ENCODE data around the gene CST7. TPM values are rescaled to one million over a fixed set of nuclear protein-coding genes. Genes with fewer than 3 reads are reported as not detected.
"Not testable (repeated sequence)": the region's sequence is repeated elsewhere in the genome, so short reads cannot be mapped to it uniquely, and the experiment has no call there.

Gene CST7
- total RNA-seq, 1 experiment from 2014 or later: not detected

GRCh38 chr20:24998121-24998520 lies 49.1 kb downstream of the CST7 start:
- Mint-ChIP-seq H3K27ac (ENCODE audit: unreplicated experiment) (no peak overlapping the region), H3K9me3 (ENCODE audit: low read depth, unreplicated experiment) (no peaks in the 10 kb centered on the region), H3K27me3 (ENCODE audit: unreplicated experiment) (no peaks in the 10 kb centered on the region), H3K36me3 (ENCODE audit: insufficient read depth, unreplicated experiment) (peaks cover 9% of the 10 kb centered on the region), H3K4me1 (ENCODE audit: low read depth, unreplicated experiment) (peaks cover 17% of the 10 kb centered on the region), H3K4me3 (ENCODE audit: low read depth, unreplicated experiment) (no peak overlapping the region)
- TF ChIP-seq CTCF (IDR thresholded peaks at IDR 0.05; ENCODE audit: unreplicated experiment): no peak
- CTCF ChIA-PET: no interaction called here
- DNase-seq: no peak
- intact Hi-C loops (cut with micrococcal nuclease; ENCODE audit: unreplicated experiment): loop anchor here (5.0 kb wide), 1 partner anchor 399 kb away; no protein-coding TSS in a partner anchor
- BruUV-seq (replicated peaks): no TSS peak

GRCh38 chr20:24998631-24999445 lies 49.8 kb downstream of the CST7 start:
- H3K27ac Mint-ChIP-seq (ENCODE audit: unreplicated experiment): no peak overlapping the region
- intact Hi-C loops (cut with micrococcal nuclease; ENCODE audit: unreplicated experiment): loop anchor here (5.0 kb wide), 1 partner anchor 398 kb away; no protein-coding TSS in a partner anchor

GRCh38 chr20:24999568-24999967 lies 50.5 kb downstream of the CST7 start:
- Mint-ChIP-seq H3K4me1 (ENCODE audit: low read depth, unreplicated experiment) (peaks cover 9% of the 10 kb centered on the region), H3K27me3 (ENCODE audit: unreplicated experiment) (no peaks in the 10 kb centered on the region), H3K36me3 (ENCODE audit: insufficient read depth, unreplicated experiment) (peaks cover 9% of the 10 kb centered on the region), H3K9me3 (ENCODE audit: low read depth, unreplicated experiment) (no peaks in the 10 kb centered on the region), H3K4me3 (ENCODE audit: low read depth, unreplicated experiment) (no peak overlapping the region), H3K27ac (ENCODE audit: unreplicated experiment) (no peak overlapping the region)
- no peak for DNase-seq
- no TSS peak for BruUV-seq (replicated peaks)
- TF ChIP-seq CTCF (IDR thresholded peaks at IDR 0.05; ENCODE audit: unreplicated experiment): no peak
- intact Hi-C loops (cut with micrococcal nuclease; ENCODE audit: unreplicated experiment): loop anchor here (5.0 kb wide), 1 partner anchor 398 kb away; no protein-coding TSS in a partner anchor
- CTCF ChIA-PET: no interaction called here

More at GRCh38 chr20:24998631-24999445, 49.8 kb downstream of the CST7 start:
- CTCF ChIA-PET: no interaction called here
- Mint-ChIP-seq H3K27me3 (ENCODE audit: unreplicated experiment) (no peaks in the 10 kb centered on the region), H3K9me3 (ENCODE audit: low read depth, unreplicated experiment) (no peaks in the 10 kb centered on the region), H3K4me1 (ENCODE audit: low read depth, unreplicated experiment) (peaks cover 15% of the 10 kb centered on the region), H3K36me3 (ENCODE audit: insufficient read depth, unreplicated experiment) (peaks cover 9% of the 10 kb centered on the region), H3K4me3 (ENCODE audit: low read depth, unreplicated experiment) (no peak overlapping the region)
- no peak for TF ChIP-seq CTCF (IDR thresholded peaks at IDR 0.05; ENCODE audit: unreplicated experiment)
- no peak for DNase-seq
- no TSS peak for BruUV-seq (replicated peaks)

- peak overlapping the region; percentile 86 for H3K27ac Mint-ChIP-seq (ENCODE audit: unreplicated experiment)
- BruUV-seq (replicated peaks): no TSS peak
- no peak overlapping the region for H3K4me3 Mint-ChIP-seq (ENCODE audit: low read depth, unreplicated experiment)
Observed at GRCh38 chr20:25000268-25000801, 51.3 kb downstream of the CST7 start.

GRCh38 chr20:25001323-25001722 lies 52.3 kb downstream of the CST7 start:
- H3K27me3 Mint-ChIP-seq (ENCODE audit: unreplicated experiment); CTCF ChIA-PET; H3K4me3 Mint-ChIP-seq (ENCODE audit: low read depth, unreplicated experiment); DNase-seq; H3K36me3 Mint-ChIP-seq (ENCODE audit: insufficient read depth, unreplicated experiment); BruUV-seq (replicated peaks); H3K4me1 Mint-ChIP-seq (ENCODE audit: low read depth, unreplicated experiment); H3K9me3 Mint-ChIP-seq (ENCODE audit: low read depth, unreplicated experiment); H3K27ac Mint-ChIP-seq (ENCODE audit: unreplicated experiment): not testable (repeated sequence)
- intact Hi-C loops (cut with micrococcal nuclease; ENCODE audit: unreplicated experiment): loop anchor here (2.0 kb wide), 1 partner anchor 177 kb away; no protein-coding TSS in a partner anchor

More at GRCh38 chr20:25000268-25000801, 51.3 kb downstream of the CST7 start:
- H3K27me3 Mint-ChIP-seq (ENCODE audit: unreplicated experiment): no peaks in the 10 kb centered on the region
- DNase-seq: peak; percentile 62
- no peak for TF ChIP-seq CTCF (IDR thresholded peaks at IDR 0.05; ENCODE audit: unreplicated experiment)
- intact Hi-C loops (cut with micrococcal nuclease; ENCODE audit: unreplicated experiment): loop anchor here (1.0 to 2.0 kb wide), 2 partner anchors 17 to 178 kb away; no protein-coding TSS in a partner anchor
- H3K9me3 Mint-ChIP-seq (ENCODE audit: low read depth, unreplicated experiment): no peaks in the 10 kb centered on the region
- H3K4me1 Mint-ChIP-seq (ENCODE audit: low read depth, unreplicated experiment): peaks cover 9% of the 10 kb centered on the region
- CTCF ChIA-PET: no interaction called here
- H3K36me3 Mint-ChIP-seq (ENCODE audit: insufficient read depth, unreplicated experiment): peaks cover 9% of the 10 kb centered on the region

Measured in Calu3 (cell line).